Gastrocnemius medialis (tissue), 4 donors: Measurements from ENCODE around the gene KCNJ3. TPM values are rescaled to one million over a fixed set of nuclear protein-coding genes. Genes with fewer than 3 reads are reported as not detected.

ENCODE experiments used
- ATAC-seq, 2 donors: fragments of 150-250 bp; one replicate each; pipeline ENCODE4 v1.9.1; 2016
- DNase-seq, 2 donors: peaks; one replicate each; pipeline ENCODE4 v3.0.0-alpha.2; 2019
- H3K27ac ChIP-seq, 4 donors: fragments of 200-600 bp; sonication (generic); 1 replicate in 1 of 4; 2 replicates in 3 of 4; pipeline ENCODE4 v1.5.1; 2016 to 2018; ENCODE audit warnings: mild to moderate bottlenecking in 2 of 4, moderate library complexity in 1 of 4
- H3K27me3 ChIP-seq, 3 donors: fragments of 200-600 bp; sonication (generic) in 2 of 3; 1 replicate in 1 of 3; 2 replicates in 2 of 3; pipeline versions ENCODE4 v1.5.1 to v1.6.0; 2016 to 2019; ENCODE audit warnings: mild to moderate bottlenecking in 1 of 3, moderate library complexity in 1 of 3
- H3K36me3 ChIP-seq, 2 donors: fragments of 200-600 bp; sonication (generic) in 1 of 2; one replicate each; pipeline ENCODE4 v1.5.1; 2017 to 2018
- H3K4me1 ChIP-seq, 2 donors: fragments of 200-600 bp; sonication (generic) in 1 of 2; one replicate each; pipeline ENCODE4 v1.5.1; 2016 to 2017; ENCODE audit warnings: mild to moderate bottlenecking in 2 of 2
- H3K4me3 ChIP-seq, 4 donors: fragments of 200-600 bp; sonication (generic) in 3 of 4; 1 replicate in 1 of 4; 2 replicates in 3 of 4; pipeline ENCODE4 v1.5.1; 2016 to 2019; ENCODE audit warnings: mild to moderate bottlenecking in 2 of 4
- H3K9me3 ChIP-seq, 3 donors: fragments of 200-600 bp; sonication (generic) in 2 of 3; 1 replicate in 1 of 3; 2 replicates in 2 of 3; pipeline ENCODE4 v1.5.1; 2016 to 2019
- POLR2A ChIP-seq, 2 donors: fragments of 450-650 bp; IDR thresholded peaks; one replicate each; pipeline ENCODE4 v1.6.1; 2017; ENCODE audit warnings: antibody characterized with exemption in 2 of 2, mild to moderate bottlenecking in 2 of 2, moderate library complexity in 2 of 2
- in situ Hi-C, 4 donors: fragments of 200-750 bp; cut with MboI; loops; one replicate each; pipeline versions ENCODE4 v1.15.0 to v1.8.0; 2017; ENCODE audit warnings: low sequenced_read_pairs in 4 of 4
- intact Hi-C: fragments of 100-400 bp; cut with DNase I; formaldehyde crosslinking; loops from one replicate; pipeline ENCODE4 v1.15.1; 2023; ENCODE audit warnings: low total_unique reads
- total RNA-seq, 4 donors: library from RNA; depleted of rRNA; stranded (reverse); fragments of >200 nt; gene quantifications; one replicate each; pipeline versions ENCODE4 v1.1.0 to v1.2.3, GENCODE V29; 2016
- TF ChIP-seq, protein P1 (sequence below), 5 experiments: fragments of 450-650 bp in 3 of 5; fragments of 200-600 bp in 2 of 5; sonication (generic) in 2 of 5; IDR thresholded peaks in 4 of 5; conservative IDR thresholded peaks in 1 of 5; 1 replicate in 4 of 5; 2 replicates in 1 of 5; pipeline ENCODE4 v1.5.1; 2016 to 2019; ENCODE audit warnings: antibody characterized with exemption in 5 of 5, mild to moderate bottlenecking in 3 of 5, moderate library complexity in 3 of 5

The KCNJ3 gene
- total RNA-seq, 4 donors from 2014 or later, result 0.09 TPM; not detected in 3

- no peak overlapping the region for H3K27ac ChIP-seq
- DNase-seq (no peak), ATAC-seq (no peak)
- no peaks in the 10 kb centered on the region for H3K27me3 ChIP-seq
- TF ChIP-seq POLR2A (IDR thresholded peaks at IDR 0.05), result no peak
- TF ChIP-seq, protein P1, sequence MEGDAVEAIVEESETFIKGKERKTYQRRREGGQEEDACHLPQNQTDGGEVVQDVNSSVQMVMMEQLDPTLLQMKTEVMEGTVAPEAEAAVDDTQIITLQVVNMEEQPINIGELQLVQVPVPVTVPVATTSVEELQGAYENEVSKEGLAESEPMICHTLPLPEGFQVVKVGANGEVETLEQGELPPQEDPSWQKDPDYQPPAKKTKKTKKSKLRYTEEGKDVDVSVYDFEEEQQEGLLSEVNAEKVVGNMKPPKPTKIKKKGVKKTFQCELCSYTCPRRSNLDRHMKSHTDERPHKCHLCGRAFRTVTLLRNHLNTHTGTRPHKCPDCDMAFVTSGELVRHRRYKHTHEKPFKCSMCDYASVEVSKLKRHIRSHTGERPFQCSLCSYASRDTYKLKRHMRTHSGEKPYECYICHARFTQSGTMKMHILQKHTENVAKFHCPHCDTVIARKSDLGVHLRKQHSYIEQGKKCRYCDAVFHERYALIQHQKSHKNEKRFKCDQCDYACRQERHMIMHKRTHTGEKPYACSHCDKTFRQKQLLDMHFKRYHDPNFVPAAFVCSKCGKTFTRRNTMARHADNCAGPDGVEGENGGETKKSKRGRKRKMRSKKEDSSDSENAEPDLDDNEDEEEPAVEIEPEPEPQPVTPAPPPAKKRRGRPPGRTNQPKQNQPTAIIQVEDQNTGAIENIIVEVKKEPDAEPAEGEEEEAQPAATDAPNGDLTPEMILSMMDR (IDR thresholded peaks at IDR 0.05 in 4 of 5, conservative IDR thresholded peaks at IDR 0.05 in 1 of 5), result no peak
- no peaks in the 10 kb centered on the region for H3K4me1 ChIP-seq
- intact Hi-C loops, result no loop called here
- in situ Hi-C loops, result no loop called here
- H3K36me3 ChIP-seq, result no peaks in the 10 kb centered on the region
- no peak overlapping the region for H3K4me3 ChIP-seq
- H3K9me3 ChIP-seq, result no peaks in the 10 kb centered on the region
Observed at GRCh38 chr2:154673694-154674093, 24.8 kb upstream of the KCNJ3 start.

GRCh38 chr2:154677401-154677800 lies 21.1 kb upstream of the KCNJ3 start:
- no peaks in the 10 kb centered on the region for H3K4me1 ChIP-seq
- H3K9me3 ChIP-seq, result no peaks in the 10 kb centered on the region
- no peaks in the 10 kb centered on the region for H3K27me3 ChIP-seq
- in situ Hi-C loops, result no loop called here
- intact Hi-C loops, result no loop called here
- H3K36me3 ChIP-seq, result no peaks in the 10 kb centered on the region
- ATAC-seq (no peak), DNase-seq (no peak)
- no peak overlapping the region for H3K27ac ChIP-seq
- no peak overlapping the region for H3K4me3 ChIP-seq
- TF ChIP-seq POLR2A (IDR thresholded peaks at IDR 0.05), result no peak
- TF ChIP-seq, protein P1 (IDR thresholded peaks at IDR 0.05 in 4 of 5, conservative IDR thresholded peaks at IDR 0.05 in 1 of 5), result no peak

DNA sequence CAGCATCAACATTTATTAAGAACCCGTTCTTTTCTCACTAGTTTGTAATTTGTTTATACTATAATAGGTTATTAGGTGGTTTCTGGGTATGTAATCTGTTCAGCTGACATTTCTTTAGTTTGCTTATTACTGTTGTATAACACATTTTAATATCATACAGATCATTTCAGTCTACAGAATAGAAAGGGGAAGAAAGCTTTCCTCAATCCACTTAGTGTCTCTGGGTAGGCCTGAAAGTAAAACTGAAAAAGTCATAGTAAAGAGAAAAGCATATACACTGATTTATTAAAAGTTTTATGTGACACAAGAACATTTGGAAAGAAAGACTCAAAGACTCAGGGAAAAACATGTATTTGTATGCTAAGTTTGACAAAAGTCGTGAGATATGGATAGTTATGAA lies 16.8 kb upstream of the KCNJ3 start:
- no peak overlapping the region for H3K4me3 ChIP-seq
- H3K36me3 ChIP-seq, result no peaks in the 10 kb centered on the region
- TF ChIP-seq, protein P1 (IDR thresholded peaks at IDR 0.05 in 4 of 5, conservative IDR thresholded peaks at IDR 0.05 in 1 of 5), result no peak
- TF ChIP-seq POLR2A (IDR thresholded peaks at IDR 0.05), result no peak
- DNase-seq (no peak), ATAC-seq (no peak)
- H3K9me3 ChIP-seq, result no peaks in the 10 kb centered on the region
- no peaks in the 10 kb centered on the region for H3K4me1 ChIP-seq
- H3K27me3 ChIP-seq, result no peaks in the 10 kb centered on the region
- intact Hi-C loops, result no loop called here
- in situ Hi-C loops, result no loop called here
- H3K27ac ChIP-seq, result no peak overlapping the region

- in situ Hi-C loops (no loop called here), intact Hi-C loops (no loop called here)
- no peak for DNase-seq
- no peak for ATAC-seq
- H3K27me3 ChIP-seq, result no peaks in the 10 kb centered on the region
- no peaks in the 10 kb centered on the region for H3K9me3 ChIP-seq
- TF ChIP-seq, protein P1 (IDR thresholded peaks at IDR 0.05 in 4 of 5, conservative IDR thresholded peaks at IDR 0.05 in 1 of 5), result no peak
- no peak for TF ChIP-seq POLR2A (IDR thresholded peaks at IDR 0.05)
- H3K4me3 ChIP-seq, result no peak overlapping the region
- no peak overlapping the region for H3K27ac ChIP-seq
- no peaks in the 10 kb centered on the region for H3K36me3 ChIP-seq
- H3K4me1 ChIP-seq, result no peaks in the 10 kb centered on the region
Observed at GRCh38 chr2:154686162-154686561, 12.3 kb upstream of the KCNJ3 start.

DNA sequence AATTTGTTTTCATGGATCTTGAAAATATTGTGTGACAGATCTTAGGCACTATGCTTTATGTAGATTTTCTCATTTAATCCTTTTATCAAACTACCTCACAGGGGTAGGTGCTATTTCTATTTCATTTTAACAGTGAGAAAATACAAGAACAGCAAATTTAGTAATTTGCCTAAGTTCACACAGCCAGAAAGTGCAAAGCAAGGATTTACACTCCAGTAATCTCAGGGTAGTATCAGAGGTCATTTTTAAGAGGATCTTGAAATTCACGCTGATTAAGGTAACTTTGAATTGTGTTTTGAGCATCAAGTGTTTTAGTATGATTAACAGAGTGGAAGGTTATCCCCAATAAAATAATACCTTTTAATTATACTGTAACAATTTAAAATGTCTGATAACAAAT lies 10.1 kb upstream of the KCNJ3 start:
- Histone ChIP-seq H3K4me1 (no peaks in the 10 kb centered on the region), H3K27ac (no peak overlapping the region), H3K27me3 (no peaks in the 10 kb centered on the region), H3K4me3 (no peak overlapping the region), H3K9me3 (no peaks in the 10 kb centered on the region), H3K36me3 (no peaks in the 10 kb centered on the region)
- DNase-seq, result no peak
- in situ Hi-C loops (no loop called here), intact Hi-C loops (no loop called here)
- no peak for ATAC-seq
- no peak for TF ChIP-seq POLR2A (IDR thresholded peaks at IDR 0.05)
- TF ChIP-seq, protein P1 (IDR thresholded peaks at IDR 0.05 in 4 of 5, conservative IDR thresholded peaks at IDR 0.05 in 1 of 5), result no peak
